Glomerular visceral epithelial cell (primary cell): ENCODE data around the gene MKKS.

ENCODE experiments used
- DNase-seq: peaks from one replicate; pipeline ENCODE4 v3.0.0-alpha.2; 2016; ENCODE audit errors: extremely low spot score

The MKKS gene

GRCh38 chr20:10368702-10369041, 65.3 kb downstream of the MKKS start:
- DNase-seq, result no peak

- DNase-seq, result no peak
Observed at GRCh38 chr20:10367943-10368701, 65.9 kb downstream of the MKKS start.

GRCh38 chr20:10367693-10367942, 66.4 kb downstream of the MKKS start:
- DNase-seq, result no peak

- no peak for DNase-seq
Observed at GRCh38 chr20:10366898-10367692, 66.9 kb downstream of the MKKS start.

GRCh38 chr20:10362674-10363073, 71.3 kb downstream of the MKKS start:
- DNase-seq, result no peak

GRCh38 chr20:10360878-10361277, 73.1 kb downstream of the MKKS start:
- DNase-seq, result no peak

- DNase-seq, result no peak
Observed at GRCh38 chr20:10359621-10360040, 74.4 kb downstream of the MKKS start.

GRCh38 chr20:10357974-10358373, 76.0 kb downstream of the MKKS start:
- DNase-seq, result no peak

GRCh38 chr20:10357061-10357708, 76.8 kb downstream of the MKKS start:
- no peak for DNase-seq

GRCh38 chr20:10356628-10357027, 77.4 kb downstream of the MKKS start:
- no peak for DNase-seq

GRCh38 chr20:10352934-10353824, 80.8 kb downstream of the MKKS start:
- DNase-seq, result no peak
